CD1c-positive myeloid dendritic cell (primary cell): ENCODE data around the gene KRTAP4-9.
"Not testable (repeated sequence)": the region's sequence is repeated elsewhere in the genome, so short reads cannot be mapped to it uniquely, and the experiment has no call there.

Experiments
- DNase-seq: peaks from one replicate; pipeline ENCODE4 v3.0.0-alpha.2; 2016; ENCODE audit errors: extremely low spot score

The KRTAP4-9 gene

DNA sequence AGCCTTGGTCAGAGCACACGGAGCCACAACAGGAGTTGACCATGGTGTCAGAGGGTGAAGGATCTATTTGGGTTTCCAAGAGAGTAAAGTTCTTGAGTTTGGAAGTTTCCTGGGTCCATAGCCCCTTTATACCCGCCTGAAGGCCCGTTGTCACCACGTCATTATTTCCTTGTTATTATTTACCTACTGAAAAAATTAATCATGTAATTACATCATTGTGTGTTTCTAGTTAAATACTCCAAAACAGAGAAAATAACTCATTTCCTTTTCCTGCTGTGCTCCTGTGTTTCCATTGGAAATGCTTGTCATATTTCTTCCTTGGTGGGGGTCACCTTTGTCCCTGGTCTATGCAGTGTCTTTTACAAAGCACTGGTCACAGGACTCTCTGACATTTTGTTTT, 7.1 kb upstream of the KRTAP4-9 start, which contains the start of gene KRTAP4-8:
KRTAP4-8 (minus strand) TSS at position 101 of the 400 bp plus-strand sequence; CDS start at position 43, 58 bp downstream.
- DNase-seq, result no peak

DNA sequence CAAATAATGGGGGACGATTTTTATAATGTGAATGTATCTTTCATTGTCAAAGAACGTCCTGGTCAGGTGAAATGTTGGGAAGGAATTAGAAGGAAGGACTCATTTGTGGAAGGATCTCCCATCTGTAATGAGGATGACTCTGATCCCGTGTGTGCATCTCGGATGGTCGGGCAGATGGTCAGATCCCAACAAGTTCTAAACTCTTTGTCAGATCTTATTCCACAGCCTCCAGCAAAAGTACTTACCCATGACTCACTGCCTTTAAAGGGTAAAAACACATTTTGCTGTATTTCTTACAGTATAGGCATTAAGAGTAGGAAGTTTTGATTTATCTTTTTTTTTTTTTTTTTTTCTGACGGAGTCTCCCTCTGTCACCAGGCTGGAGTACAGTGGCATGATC, 6.7 kb upstream of the KRTAP4-9 start:
- DNase-seq, result no peak

DNA sequence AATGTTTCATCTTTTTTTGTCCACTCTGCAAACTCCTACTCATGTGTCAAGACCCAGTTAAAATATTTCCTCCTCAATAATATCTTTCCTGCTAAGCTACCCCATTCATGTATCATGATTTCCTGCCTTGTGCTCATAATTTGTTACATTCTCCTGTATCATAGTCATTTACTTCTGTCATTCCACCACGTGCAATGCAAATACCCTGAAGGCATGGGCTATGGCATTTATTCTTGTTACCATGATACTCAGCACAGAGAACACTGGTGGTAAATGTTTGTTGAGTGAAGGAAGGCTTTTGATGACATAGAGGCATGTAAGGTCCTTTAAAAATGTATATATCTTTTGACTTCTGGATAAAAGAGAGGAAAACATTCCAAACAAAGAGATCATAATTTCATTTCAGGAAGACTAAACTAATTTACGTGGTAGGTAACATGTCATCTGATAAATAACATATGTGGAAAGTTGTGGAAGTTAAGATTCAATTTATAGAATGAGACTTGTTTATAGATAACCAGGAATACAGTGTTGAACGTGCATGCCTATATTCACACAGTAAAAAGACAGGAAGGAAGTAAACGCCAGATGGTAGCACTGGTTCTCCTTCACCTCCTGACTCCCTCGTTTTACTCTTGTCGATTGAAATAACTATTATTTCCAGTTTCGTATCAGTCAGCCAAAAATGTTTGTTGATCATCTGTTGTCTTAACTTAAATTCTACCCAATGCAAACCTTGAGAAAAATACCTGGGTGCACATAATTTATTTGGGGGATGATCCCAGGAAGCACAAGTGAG, 5.3 kb upstream of the KRTAP4-9 start:
- not testable (repeated sequence) for DNase-seq

DNA sequence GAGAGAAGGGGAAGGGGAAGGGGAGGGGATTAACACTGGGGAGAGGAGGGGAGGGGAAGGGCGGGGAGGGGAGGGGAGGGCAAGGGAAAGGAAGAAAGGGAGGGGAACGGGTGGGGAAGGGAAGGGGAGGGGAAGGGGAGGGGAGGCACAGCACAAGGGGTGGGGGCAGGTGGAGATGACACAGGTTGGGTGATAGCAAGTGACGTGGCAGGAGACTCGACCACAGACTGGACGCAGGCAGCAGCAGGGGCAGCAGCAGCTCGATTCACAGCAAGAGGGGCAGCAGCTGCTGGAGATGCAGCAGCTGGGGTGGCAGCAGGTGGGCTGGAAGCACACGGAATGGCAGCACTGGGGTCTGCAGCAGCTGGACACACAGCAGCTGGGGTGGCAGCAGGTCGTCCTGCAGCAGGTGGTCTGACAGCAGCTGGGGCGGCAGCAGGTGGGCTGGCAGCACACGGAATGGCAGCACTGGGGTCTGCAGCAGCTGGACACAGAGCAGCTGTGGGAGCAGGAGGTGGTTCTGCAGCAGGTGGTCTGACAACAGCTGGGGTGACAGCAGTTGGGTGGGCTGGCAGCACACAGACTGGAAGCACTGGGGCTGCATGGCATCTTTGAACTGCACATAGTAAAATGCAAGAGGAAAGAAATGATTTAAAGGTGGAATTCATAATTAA, 3.5 kb upstream of the KRTAP4-9 start, which contains the start of gene KRTAP4-16:
KRTAP4-16 (minus strand) TSS at position 624 of the 674 bp plus-strand sequence; CDS start at position 624, 0 bp downstream.
- DNase-seq, result no peak

DNA sequence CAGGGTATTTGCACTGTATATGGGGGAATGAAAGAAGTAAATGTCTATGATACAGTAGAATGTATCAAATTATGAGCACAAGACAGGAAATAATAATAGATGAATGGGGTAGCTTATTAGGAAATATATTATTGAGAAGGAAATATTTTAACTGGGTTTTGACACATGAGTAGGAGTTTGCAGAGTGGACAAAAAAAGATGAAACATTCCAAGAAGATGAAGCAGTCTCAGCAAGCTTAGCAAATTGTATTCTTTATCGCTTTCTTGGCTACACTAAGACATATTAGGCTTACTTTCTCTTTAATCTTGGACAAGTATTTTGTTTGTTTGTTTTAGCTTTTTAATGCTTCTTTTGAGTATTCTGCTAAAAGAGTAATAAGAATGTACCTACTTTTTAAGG, 1.3 kb upstream of the KRTAP4-9 start:
- no peak for DNase-seq

DNA sequence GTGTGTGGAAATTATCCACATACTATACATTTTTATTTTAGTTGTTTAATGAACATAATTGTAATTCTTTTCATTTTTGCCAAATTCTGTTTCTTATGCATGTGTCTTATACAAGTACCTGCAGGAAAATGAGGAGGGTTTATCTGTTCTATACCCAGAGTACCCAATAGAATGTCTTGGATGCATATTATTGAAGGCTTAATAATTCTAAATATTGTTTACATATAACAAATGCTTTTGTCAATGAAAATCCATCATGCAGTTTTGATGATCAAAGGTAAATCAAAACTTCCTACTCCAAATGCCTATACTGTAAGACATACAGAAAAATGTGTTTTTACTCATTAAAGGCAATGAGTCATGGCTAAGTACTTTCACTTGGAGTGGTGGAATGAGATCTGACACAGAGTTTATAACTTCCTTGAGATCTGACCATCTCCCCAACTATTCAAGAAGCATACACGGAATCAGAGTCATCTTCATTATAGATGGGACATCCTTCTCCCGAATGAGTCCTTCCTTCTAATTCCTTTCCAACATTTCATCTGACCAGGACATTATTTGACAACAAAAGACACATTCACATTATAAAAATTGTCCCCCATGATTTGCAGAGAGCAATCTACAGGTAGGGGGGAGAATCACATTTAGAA, 677 bp upstream of the KRTAP4-9 start:
- not testable (repeated sequence) for DNase-seq

DNA sequence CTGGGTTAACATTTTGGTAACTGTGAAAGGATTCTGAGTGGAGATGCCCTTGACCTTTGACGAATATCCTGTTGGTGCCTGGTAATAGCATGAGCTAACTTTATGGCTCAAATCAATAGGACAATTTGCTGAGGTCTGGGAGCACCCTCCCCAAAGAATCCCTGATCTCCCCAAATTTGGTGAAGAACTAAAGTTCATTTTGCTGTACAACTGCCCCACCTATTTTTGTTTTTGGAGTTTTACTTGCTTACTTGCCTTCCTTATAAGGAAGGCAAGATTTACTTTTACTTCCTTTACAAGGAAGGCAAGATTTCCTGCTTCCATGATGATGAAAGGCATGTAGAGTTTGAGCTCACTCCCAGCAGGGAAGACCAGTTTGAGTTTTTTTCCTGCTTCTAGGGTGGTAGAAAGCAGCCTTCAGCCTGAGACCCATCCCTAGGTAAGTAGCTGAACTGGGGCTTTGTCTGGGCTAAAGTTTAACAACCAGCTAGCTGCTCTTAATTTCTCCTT, 2.8 kb downstream of the KRTAP4-9 start:
- DNase-seq, result peak; percentile 7

DNA sequence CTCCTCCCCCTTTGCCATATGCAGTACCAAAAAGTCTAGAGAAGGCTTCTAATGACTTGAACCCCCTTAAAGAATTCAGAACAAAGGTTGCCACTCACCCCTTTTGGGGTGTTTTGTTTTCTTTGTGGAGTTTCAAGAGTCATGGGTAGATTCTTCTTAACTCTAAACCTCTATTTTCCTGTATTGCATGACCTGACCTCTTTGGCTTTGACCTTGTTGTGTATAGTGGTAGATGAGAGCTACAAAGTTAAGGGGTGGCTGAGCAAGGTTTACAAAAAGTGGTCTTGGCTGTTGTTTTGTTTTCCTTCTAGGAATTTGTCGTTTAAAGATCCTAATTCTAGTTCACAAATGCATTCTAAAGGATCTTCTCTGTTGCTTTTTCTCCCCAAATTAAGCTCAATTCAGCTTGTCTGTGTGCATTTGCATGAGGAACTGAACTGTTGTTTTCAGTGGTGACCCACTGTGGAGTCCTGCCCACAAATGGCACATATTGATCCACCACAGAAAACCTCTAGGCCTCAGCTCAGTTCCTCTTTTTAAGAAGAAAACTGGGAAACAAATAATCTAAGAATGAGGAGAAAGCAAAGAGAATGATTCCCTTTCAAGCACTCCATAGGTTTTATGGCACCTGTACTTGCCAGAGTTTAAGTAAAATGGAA, 3.7 kb downstream of the KRTAP4-9 start:
- DNase-seq, result not testable (repeated sequence)

DNA sequence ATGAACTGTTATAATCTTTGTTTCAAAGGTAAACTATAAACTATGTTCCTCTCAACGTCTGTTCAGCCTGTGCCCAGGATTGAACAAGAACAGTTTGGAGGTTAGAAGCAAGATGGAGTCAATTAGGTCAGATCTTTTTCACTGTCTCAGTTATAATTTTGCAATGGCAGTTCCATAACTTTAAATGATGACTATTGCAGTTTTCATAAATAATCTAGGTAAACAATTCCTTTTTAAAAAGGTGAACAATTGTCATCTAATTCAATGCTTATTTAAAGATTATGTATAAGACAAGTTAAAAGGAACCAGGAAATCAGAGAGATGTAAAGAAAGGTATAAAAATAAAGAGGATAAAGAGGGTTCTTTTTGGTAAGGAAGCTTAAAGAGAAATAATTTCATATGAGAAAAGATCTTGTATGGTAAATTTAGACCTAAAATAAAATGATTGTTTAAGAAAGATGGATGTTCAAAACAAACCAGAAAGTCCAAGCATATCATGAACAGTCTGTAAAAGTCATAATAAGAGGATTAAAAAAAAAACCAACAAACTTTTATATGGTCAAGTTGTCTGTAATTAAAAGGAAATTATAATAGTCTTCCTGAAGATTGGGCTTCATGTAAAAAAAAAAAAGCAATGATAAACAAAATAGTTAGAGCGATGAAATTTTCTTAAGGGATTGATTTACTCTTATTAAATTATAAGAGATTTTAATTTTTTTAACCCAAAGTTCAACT, 6.1 kb downstream of the KRTAP4-9 start:
- no peak for DNase-seq

DNA sequence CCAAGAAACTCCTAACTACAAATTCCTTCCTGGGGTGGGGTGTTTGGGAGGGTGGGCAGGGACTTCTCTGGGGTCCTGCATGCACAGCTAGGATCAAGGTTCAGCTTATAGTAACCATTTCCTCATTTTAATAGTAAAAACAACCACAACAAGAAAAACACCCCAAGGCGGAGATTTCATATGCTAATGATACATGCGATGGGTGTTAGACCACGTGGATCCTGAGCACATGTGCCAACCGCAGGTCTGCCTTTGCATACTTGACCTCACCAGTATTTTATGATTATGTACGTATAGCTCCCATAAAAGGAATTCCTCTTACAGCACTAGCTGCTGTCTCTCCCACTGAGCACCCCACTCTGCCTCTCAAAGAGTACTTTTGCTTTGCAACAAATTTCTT, 11.1 kb downstream of the KRTAP4-9 start:
- DNase-seq, result no peak

DNA sequence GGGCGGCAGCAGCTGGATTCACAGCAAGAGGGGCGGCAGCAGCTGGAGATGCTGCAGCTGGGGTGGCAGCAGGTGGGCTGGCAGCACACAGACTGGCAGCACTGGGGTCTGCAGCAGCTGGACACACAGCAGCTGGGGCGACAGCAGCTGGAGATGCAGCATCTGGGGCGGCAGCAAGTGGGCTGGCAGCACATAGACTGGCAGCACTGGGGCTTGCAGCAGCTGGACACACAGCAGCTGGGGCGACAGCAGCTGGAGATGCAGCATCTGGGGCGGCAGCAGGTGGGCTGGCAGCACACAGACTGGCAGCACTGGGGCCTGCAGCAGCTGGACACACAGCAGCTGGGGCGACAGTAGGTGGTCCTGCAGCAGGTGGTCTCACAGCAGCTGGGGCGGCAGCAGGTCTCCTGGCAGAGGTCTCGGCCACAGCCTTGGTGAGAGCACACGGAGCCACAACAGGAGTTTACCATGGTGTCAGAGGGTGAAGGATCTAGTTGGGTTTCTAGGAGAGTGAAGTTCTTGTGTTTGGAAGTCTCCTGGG, 12.7 kb downstream of the KRTAP4-9 start, which contains the start of gene KRTAP4-11:
KRTAP4-11 (minus strand) TSS at position 528 of the 541 bp plus-strand sequence; CDS start at position 470, 58 bp downstream.
- DNase-seq, result not testable (repeated sequence)

DNA sequence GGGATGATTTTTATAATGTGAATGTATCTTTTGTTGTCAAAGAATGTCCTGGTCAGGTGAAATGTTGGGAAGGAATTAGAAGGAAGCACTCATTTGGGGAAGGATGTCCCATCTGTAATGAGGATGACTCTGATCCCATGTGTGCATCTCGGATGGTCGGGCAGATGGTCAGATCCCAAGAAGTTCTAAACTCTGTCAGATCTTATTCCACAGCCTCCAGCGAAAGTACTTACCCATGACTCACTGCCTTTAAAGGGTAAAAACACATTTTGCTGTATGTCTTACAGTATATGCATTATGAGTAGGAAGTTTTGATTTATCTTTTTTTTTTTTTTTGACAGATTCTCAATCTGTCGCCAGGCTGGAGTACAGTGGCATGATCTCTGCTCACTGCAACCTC, 13.5 kb downstream of the KRTAP4-9 start:
- DNase-seq, result no peak

DNA sequence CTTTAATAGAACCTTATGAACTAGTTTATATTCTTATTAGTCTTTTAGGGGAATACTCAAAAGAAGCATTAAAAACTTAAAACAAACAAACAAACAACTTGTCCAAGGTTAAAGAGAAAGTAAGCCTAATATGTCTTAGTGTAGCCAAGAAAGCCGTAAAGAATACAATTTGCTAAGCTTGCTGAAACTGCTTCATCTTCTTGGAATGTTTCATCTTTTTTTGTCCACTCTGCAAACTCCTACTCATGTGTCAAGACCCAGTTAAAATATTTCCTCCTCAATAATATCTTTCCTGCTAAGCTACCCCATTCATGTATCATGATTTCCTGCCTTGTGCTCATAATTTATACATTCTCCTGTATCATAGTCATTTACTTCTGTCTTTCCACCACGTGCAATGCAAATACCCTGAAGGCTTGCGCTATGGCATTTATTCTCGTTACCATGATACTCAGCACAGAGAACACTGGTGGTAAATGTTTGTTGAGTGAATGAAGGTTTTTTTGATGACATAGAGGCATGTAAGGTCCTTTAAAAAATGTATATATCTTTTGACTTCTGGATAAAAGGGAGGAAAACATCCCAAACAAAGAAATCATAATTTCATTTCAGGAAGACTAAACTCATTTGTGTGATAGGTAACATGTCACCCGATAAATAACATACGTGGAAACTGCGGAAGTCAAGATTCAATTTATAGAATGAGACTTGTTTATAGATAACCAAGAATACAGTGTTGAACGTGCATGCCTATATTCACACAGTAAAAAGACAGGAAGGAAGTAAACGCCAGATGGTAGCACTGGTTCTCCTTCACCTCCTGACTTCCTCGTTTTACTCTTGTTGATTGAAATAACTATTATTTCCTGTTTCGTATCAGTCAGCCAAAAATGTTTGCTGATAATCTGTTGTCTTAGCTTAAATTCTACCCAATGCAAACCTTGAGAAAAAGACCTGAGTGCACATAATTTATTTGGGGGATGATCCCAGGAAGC, 14.8 kb downstream of the KRTAP4-9 start:
- DNase-seq, result peak; percentile 25

DNA sequence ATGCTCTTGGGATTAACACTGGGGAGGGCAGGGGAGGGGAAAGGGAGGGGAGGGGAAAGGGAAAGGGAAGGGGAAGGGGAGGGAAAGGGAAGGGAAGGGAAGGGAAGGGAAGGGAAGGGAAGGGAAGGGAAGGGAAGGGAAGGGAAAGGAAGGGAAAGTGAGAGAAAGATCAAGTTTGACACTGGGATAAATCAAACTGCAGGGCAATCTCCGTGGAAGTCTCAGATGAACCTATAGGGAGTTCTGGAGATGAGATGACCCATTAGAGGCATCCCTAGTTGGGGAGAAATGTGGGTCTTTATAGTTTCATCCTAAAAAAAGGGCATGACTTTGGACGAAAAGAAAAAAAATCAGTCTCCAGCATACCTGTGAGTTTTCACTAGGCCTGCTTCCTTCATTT, 16.6 kb downstream of the KRTAP4-9 start:
- no peak for DNase-seq

DNA sequence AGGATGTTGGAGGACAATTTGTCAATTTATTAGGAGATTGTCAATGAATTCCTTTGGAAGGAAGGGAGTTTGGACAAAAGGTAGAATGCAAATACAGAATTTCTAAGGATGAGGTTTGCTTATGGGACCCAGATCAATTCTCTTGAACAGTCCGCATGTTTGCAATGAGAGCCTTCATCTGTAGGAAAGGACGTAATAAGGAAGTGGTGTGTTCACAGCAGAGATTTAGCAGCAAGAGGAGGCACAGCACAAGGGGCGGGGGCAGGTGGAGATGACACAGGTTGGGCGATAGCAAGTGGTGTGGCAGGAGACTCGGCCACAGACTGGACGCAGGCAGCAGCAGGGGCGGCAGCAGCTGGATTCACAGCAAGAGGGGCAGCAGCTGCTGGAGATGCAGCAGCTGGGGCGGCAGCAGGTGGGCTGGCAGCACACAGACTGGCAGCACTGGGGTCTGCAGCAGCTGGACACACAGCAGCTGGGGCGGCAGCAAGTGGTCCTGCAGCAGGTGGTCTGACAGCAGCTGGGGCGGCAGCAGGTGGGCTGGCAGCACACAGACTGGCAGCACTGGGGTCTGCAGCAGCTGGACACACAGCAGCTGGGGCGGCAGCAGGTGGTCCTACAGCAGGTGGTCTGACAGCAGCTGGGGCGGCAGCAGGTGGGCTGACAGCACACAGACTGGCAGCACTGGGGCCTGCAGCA, 18.3 kb downstream of the KRTAP4-9 start:
- DNase-seq, result not testable (repeated sequence)

DNA sequence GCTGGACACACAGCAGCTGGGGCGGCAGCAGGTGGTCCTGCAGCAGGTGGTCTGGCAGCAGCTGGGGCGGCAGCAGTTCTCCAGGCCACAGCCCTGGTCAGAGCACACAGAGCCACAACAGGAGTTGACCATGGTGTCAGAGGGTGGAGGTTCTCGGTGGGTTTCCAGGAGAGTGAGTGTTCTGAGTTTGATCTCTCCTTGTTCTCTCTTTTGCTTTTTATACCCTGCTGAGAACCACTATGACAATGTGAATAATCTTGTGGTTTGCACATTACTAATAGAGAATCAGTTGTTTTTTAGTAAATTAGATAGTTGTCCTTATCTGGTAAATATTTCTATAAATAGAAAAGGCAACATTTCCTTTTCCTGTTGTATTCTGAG, 18.8 kb downstream of the KRTAP4-9 start, which contains the start of gene KRTAP4-12:
KRTAP4-12 (minus strand) TSS at position 192 of the 381 bp plus-strand sequence; CDS start at position 132, 60 bp downstream.
- DNase-seq, result not testable (repeated sequence)

DNA sequence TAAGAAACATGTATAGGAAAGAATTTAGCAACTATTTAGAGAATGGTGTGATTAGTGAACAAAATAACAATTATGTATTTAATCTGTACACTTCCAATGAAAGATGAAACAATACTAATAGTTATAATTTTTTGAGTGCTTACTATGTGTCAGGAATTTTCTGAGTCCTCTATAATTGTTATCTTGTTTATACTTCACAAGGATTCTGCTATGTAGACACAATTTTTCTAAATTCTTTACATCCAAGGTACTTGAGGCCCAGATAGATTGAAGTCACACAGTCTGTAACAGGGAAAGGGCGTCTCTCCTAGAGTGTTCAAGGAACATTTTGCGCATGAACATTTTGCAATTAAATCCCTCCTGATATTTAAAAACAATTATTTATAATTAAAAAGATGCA, 19.9 kb downstream of the KRTAP4-9 start:
- no peak for DNase-seq

DNA sequence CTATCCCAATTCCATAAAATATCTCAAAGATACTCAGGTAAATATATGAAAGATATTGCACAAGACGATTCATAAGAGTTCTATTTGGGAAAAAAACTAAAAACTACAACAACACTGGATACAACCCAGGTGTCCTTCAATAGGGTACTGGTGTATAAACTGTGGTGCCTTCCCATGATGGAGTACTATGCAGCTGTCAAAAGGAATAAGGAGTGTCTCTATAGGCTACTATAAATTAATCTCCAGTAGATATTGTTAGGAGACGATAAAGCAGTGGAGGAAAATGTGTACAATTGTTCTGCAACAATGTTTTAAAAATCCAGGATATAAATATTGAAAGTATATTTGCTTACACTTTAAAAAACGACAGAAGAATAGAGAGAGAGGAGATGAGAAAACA, 21.2 kb downstream of the KRTAP4-9 start:
- no peak for DNase-seq

DNA sequence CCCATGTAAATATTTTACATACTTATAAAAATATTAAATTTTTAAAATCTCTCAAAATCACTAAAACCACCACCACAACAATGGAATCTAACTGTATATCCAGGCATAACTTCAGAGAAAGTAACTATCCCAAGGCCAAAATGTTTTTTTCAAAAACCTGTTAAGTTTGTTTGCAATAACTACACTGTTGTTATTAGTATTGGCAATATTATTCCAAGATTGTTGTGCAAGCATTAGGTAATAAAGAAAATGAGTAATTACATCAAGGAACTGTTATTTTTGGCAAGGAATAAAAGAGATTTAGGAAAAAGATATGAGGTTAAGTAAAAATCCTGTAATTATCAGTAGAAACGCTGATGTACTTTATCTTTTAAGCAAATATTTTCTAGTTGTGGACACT, 22.2 kb downstream of the KRTAP4-9 start:
- DNase-seq, result no peak
